Neuronal stem cell (in vitro differentiated cells): Measurements from ENCODE around the gene TMEM203.
A peak's percentile ranks its signal among the peaks of the same experiment; 100 is the strongest.

Experiments
- DNase-seq: peaks from one replicate; pipeline ENCODE4 v3.0.0-alpha.2; 2013; ENCODE audit warnings: low spot score
- H2AFZ ChIP-seq: one replicate; pipeline ENCODE4 v1.6.1; 2013; ENCODE audit warnings: mild to moderate bottlenecking, low read length, inconsistent platforms
- H2AK5ac ChIP-seq: 2 replicates; pipeline ENCODE4 v1.6.1; 2013; ENCODE audit warnings: low read depth, mild to moderate bottlenecking, inconsistent platforms, low read length, moderate library complexity, mixed read lengths
- H2BK120ac ChIP-seq: 2 replicates; pipeline ENCODE4 v1.6.1; 2013; ENCODE audit warnings: low read depth, mild to moderate bottlenecking, inconsistent platforms, low read length, moderate library complexity, mixed read lengths
- H2BK12ac ChIP-seq: one replicate; pipeline ENCODE4 v1.6.1; 2013; ENCODE audit warnings: low read length, inconsistent platforms
- H2BK15ac ChIP-seq: 2 replicates; pipeline ENCODE4 v1.6.1; 2013; ENCODE audit warnings: mild to moderate bottlenecking, low read length, inconsistent platforms, mixed read lengths
- H2BK5ac ChIP-seq: one replicate; pipeline ENCODE4 v1.6.1; 2013; ENCODE audit warnings: inconsistent platforms, mild to moderate bottlenecking, low read length, moderate library complexity
- H3K14ac ChIP-seq: one replicate; pipeline ENCODE4 v1.6.1; 2013; ENCODE audit warnings: low read length, inconsistent platforms
- H3K18ac ChIP-seq: 2 replicates; pipeline ENCODE4 v1.6.1; 2013; ENCODE audit warnings: low read length, inconsistent platforms
- H3K23ac ChIP-seq: 2 replicates; pipeline ENCODE4 v1.6.1; 2013; ENCODE audit warnings: low read depth, mild to moderate bottlenecking, mixed read lengths, low read length, inconsistent platforms; ENCODE audit not compliant: poor library complexity
- H3K27ac ChIP-seq: replicated peaks from 3 replicates; pipeline ENCODE4 v1.5.1; 2013; ENCODE audit warnings: low read length, inconsistent platforms
- H3K27me3 ChIP-seq, 3 experiments: 2 replicates each; pipeline ENCODE4 v1.6.1; 2013; ENCODE audit warnings: low read length in 3 of 3, mild to moderate bottlenecking in 2 of 3, inconsistent platforms in 1 of 3, low read depth in 1 of 3, mixed read lengths in 1 of 3, moderate library complexity in 1 of 3; ENCODE audit not compliant: control insufficient read depth in 3 of 3, insufficient read depth in 3 of 3
- H3K36me3 ChIP-seq, 2 donors: replicated peaks in 1 of 2; 2 replicates each; pipeline ENCODE4 v1.6.1; 2013; ENCODE audit warnings: low read length in 2 of 2; ENCODE audit not compliant: control insufficient read depth in 2 of 2, insufficient read depth in 2 of 2
- H3K4ac ChIP-seq: 2 replicates; pipeline ENCODE4 v1.6.1; 2013; ENCODE audit warnings: inconsistent platforms, mild to moderate bottlenecking, low read length, moderate library complexity
- H3K4me1 ChIP-seq, 2 donors: 1 replicate in 1 of 2; 2 replicates in 1 of 2; pipeline ENCODE4 v1.6.1; 2013; ENCODE audit warnings: low read length in 2 of 2, low read depth in 1 of 2; ENCODE audit not compliant: control insufficient read depth in 2 of 2, insufficient read depth in 1 of 2
- H3K4me2 ChIP-seq: one replicate; pipeline ENCODE4 v1.6.1; 2013; ENCODE audit warnings: mild to moderate bottlenecking, low read length, inconsistent platforms; ENCODE audit not compliant: insufficient read depth, poor library complexity, severe bottlenecking
- H3K4me3 ChIP-seq, 2 donors: 2 replicates each; pipeline ENCODE4 v1.5.1; 2013; ENCODE audit warnings: low read length in 2 of 2, mild to moderate bottlenecking in 2 of 2, inconsistent platforms in 1 of 2, moderate library complexity in 1 of 2
- H3K79me1 ChIP-seq: one replicate; pipeline ENCODE4 v1.6.1; 2013; ENCODE audit warnings: low read depth, mild to moderate bottlenecking, inconsistent platforms, low read length, moderate library complexity
- H3K9ac ChIP-seq: one replicate; pipeline ENCODE4 v1.6.1; 2013; ENCODE audit warnings: mild to moderate bottlenecking, low read depth, low read length, inconsistent platforms; ENCODE audit not compliant: poor library complexity
- H3K9me3 ChIP-seq, 2 donors: replicated peaks in 1 of 2; 2 replicates each; pipeline versions ENCODE3 to v1.6.1; 2013; ENCODE audit warnings: low read length in 2 of 2, mild to moderate bottlenecking in 2 of 2, inconsistent platforms in 1 of 2, low read depth in 1 of 2, mixed read lengths in 1 of 2, moderate library complexity in 1 of 2; ENCODE audit not compliant: control insufficient read depth in 2 of 2, insufficient read depth in 1 of 2
- H4K8ac ChIP-seq: one replicate; pipeline ENCODE4 v1.6.1; 2013; ENCODE audit warnings: low read depth, mild to moderate bottlenecking, inconsistent platforms, low read length, moderate library complexity
- H4K91ac ChIP-seq: one replicate; pipeline ENCODE4 v1.6.1; 2013; ENCODE audit warnings: low read length, low read depth, mild to moderate bottlenecking, inconsistent platforms; ENCODE audit not compliant: poor library complexity
- WGBS, 2 donors: extraction: QIAGEN DNeasy Blood & Tissue Kit; methylation state at CpG; one replicate each; pipeline ENCODE4 v1.1.7; 2013; ENCODE audit warnings: missing lambda C conversion rate in 2 of 2, mixed read lengths in 1 of 2; ENCODE audit not compliant: insufficient read length in 2 of 2, insufficient replicate concordance in 1 of 2; ENCODE audit errors: extremely low coverage in 2 of 2; 5-methylcytosine and 5-hydroxymethylcytosine counted together

TMEM203 gene

GRCh38 chr9:137198902-137199283 lies 6.6 kb downstream of the TMEM203 start:
- H3K4ac ChIP-seq, result no peak overlapping the region
- DNase-seq, result no peak
- H2BK120ac ChIP-seq, result no peak overlapping the region
- H2AK5ac ChIP-seq, result peak overlapping the region; percentile 37
- H3K36me3 ChIP-seq, result peaks cover 0 to 8% of the 10 kb centered on the region in 2 donors
- peak overlapping the region in 1 of 2 donors; percentile 71 for H3K4me3 ChIP-seq
- peak overlapping the region; percentile 56 for H3K14ac ChIP-seq
- H3K79me1 ChIP-seq, result peaks cover 23% of the 10 kb centered on the region
- no peaks in the 10 kb centered on the region for H3K27me3 ChIP-seq
- H2BK12ac ChIP-seq, result peak overlapping the region; percentile 41
- no peak overlapping the region for H3K27ac ChIP-seq
- no peak overlapping the region for H3K18ac ChIP-seq
- H4K8ac ChIP-seq, result no peak overlapping the region
- peak overlapping the region; percentile 71 for H2BK5ac ChIP-seq
- peak overlapping the region; percentile 8 for H3K23ac ChIP-seq
- no CpG with 5 or more reads among the region's 11 CpGs for WGBS, 2 donors
- no peak overlapping the region for H3K4me2 ChIP-seq
- no peak overlapping the region for H4K91ac ChIP-seq
- H3K9ac ChIP-seq, result no peak overlapping the region
- peaks cover 21 to 28% of the 10 kb centered on the region in 2 donors for H3K4me1 ChIP-seq
- H2BK15ac ChIP-seq, result no peak overlapping the region
- H3K9me3 ChIP-seq, result no peaks in the 10 kb centered on the region
- H2AFZ ChIP-seq, result no peak overlapping the region

DNA sequence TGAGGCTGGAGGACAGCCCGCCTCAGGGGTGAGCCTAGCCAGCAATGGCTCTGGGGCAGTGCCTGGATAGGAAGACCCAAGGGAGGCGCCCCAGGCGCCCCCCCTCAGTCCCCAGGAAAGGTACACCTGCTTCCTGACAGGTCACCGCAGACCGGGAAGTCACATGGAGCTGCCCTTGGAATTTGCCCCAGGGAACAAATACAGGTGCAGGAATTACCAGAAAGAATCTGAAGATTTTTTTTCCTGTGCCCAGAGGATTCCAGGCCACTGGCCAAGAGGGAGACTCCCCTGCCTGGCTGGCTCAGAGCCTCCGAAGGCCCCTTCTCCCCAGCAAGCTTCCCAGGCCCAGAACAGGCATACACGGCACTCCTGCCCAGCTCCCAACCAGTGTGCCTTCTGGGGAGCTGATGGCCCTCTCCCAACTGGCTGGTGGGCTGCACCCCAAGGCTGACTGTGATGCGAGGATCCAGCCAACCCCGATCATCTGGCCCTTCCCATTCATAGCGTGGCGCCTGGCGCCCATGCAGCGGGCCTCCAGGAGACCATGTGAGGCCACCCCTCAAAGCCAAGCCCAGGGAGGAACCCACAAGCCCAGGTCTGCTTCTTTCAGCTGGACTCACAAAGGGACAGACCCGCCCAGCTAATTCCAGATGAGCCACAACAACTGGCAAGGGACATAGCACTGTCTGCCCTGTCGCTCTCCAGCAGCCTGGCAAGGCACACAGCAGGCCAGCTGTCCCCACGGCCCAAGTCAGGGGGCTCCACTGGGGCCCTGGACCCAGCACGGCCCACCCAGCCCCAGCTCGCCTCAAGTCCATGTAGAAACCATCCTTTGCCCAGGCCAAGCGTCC lies 7.2 kb downstream of the TMEM203 start:
- Histone ChIP-seq H2AFZ (no peak overlapping the region), H3K23ac (peak overlapping the region; percentile 8), H2AK5ac (peak overlapping the region; percentile 37), H3K4ac (no peak overlapping the region), H3K36me3 (peaks cover 0 to 3% of the 10 kb centered on the region in 2 donors), H4K91ac (no peak overlapping the region), H3K14ac (no peak overlapping the region), H3K79me1 (peaks cover 26% of the 10 kb centered on the region), H2BK120ac (no peak overlapping the region), H3K27ac (no peak overlapping the region), H3K4me2 (no peak overlapping the region), H2BK12ac (peak overlapping the region; percentile 41), H3K4me3 (peak overlapping the region in 1 of 2 donors; percentile 9), H4K8ac (no peak overlapping the region), H2BK5ac (peak overlapping the region; percentile 71), H3K9me3 (no peaks in the 10 kb centered on the region), H2BK15ac (no peak overlapping the region), H3K4me1 (peaks cover 21 to 28% of the 10 kb centered on the region in 2 donors), H3K18ac (no peak overlapping the region), H3K9ac (peak overlapping the region; percentile 60), H3K27me3 (no peaks in the 10 kb centered on the region)
- WGBS, 2 donors, result no CpG with 5 or more reads among the region's 19 CpGs
- DNase-seq, result no peak

DNA sequence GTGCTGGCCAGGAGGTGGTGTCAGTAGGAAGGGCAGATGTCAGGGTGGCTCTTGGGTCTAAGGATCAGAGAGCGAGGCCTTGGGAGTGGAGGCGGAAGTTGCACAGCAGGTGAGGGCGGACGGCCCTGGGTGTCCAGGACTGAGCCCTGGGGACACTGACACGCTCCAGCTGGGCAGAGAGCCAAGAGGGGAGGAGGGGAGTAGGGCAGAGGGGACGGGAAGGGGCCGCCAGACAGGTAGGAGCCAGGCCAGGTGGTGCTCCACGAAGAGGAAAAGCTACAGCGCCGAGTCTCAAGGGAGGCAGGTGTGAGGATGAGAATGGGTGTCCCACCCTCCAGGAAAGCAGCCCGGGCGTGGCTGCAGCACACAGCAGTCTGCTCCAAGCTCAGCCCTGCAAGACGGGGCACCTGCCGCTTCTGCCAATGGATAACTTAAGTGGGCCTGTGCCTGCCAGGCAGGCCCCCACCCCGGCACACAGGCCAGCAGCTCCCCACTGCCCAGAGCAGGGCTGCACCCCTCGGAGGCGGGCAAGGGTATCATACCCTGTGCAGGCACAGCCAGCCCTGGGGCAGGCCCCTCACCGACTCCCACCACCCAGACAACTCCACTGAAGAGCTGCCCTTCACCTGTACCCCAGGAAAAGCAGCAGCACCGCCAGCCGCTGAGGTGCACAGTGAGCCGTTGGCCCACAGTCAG lies 9.8 kb downstream of the TMEM203 start:
- Histone ChIP-seq H3K27me3 (no peaks in the 10 kb centered on the region), H3K9me3 (peaks cover 0 to 1% of the 10 kb centered on the region in 2 donors), H3K4me2 (no peak overlapping the region), H2BK120ac (no peak overlapping the region), H3K27ac (no peak overlapping the region), H2AK5ac (no peak overlapping the region), H3K4me1 (peaks cover 15 to 19% of the 10 kb centered on the region in 2 donors), H3K9ac (no peak overlapping the region), H3K4ac (no peak overlapping the region), H3K18ac (no peak overlapping the region), H2AFZ (no peak overlapping the region), H3K36me3 (peaks cover 2 to 18% of the 10 kb centered on the region in 2 donors), H4K91ac (no peak overlapping the region), H3K79me1 (peaks cover 31% of the 10 kb centered on the region), H3K23ac (peak overlapping the region; percentile 73), H2BK15ac (peak overlapping the region; percentile 21), H3K14ac (no peak overlapping the region), H2BK12ac (no peak overlapping the region), H2BK5ac (peak overlapping the region; percentile 48), H3K4me3 (no peak overlapping the region), H4K8ac (peak overlapping the region; percentile 17)
- no CpG with 5 or more reads among the region's 21 CpGs for WGBS, 2 donors
- no peak for DNase-seq

DNA sequence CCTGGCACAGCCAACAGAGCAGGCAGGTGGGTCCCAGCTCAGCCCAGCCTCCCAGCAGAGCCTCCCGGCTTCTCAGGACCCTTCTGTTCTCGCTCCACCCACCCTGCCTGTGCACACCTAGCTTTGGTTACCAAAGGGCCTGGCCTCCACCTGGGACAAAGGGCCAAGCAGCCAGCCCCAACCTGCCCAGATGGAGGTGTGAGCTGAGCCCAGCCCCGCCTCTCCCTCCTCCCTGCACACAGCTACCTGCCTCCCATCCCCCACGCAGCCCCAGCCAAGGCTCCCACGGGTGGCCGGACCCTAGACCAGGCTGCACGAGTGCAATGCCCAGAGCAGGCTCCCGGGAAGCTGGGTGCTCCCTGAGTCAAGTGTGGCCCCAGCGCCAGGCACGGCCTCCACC lies 10.5 kb downstream of the TMEM203 start:
- H3K27me3 ChIP-seq, result no peaks in the 10 kb centered on the region
- peaks cover 31% of the 10 kb centered on the region for H3K79me1 ChIP-seq
- H3K4me3 ChIP-seq, result no peak overlapping the region
- H2BK120ac ChIP-seq, result peak overlapping the region; percentile 87
- peak overlapping the region; percentile 65 for H3K23ac ChIP-seq
- no peak overlapping the region for H2BK15ac ChIP-seq
- H3K9ac ChIP-seq, result peak overlapping the region; percentile 44
- no peak overlapping the region for H2BK12ac ChIP-seq
- WGBS, 2 donors, result no CpG with 5 or more reads among the region's 10 CpGs
- no peak overlapping the region for H3K4me2 ChIP-seq
- no peak overlapping the region for H4K8ac ChIP-seq
- DNase-seq, result no peak
- H3K9me3 ChIP-seq, result peaks cover 0 to 1% of the 10 kb centered on the region in 2 donors
- H3K4ac ChIP-seq, result no peak overlapping the region
- H3K18ac ChIP-seq, result no peak overlapping the region
- peaks cover 15 to 21% of the 10 kb centered on the region in 2 donors for H3K4me1 ChIP-seq
- H3K14ac ChIP-seq, result no peak overlapping the region
- no peak overlapping the region for H2BK5ac ChIP-seq
- no peak overlapping the region for H3K27ac ChIP-seq
- H4K91ac ChIP-seq, result no peak overlapping the region
- peaks cover 7 to 25% of the 10 kb centered on the region in 2 donors for H3K36me3 ChIP-seq
- H2AK5ac ChIP-seq, result peak overlapping the region; percentile 21
- H2AFZ ChIP-seq, result no peak overlapping the region
